Kidney epithelial cell (primary cell): Measurements from ENCODE around the gene SLC30A7. TPM values are rescaled to one million over a fixed set of nuclear protein-coding genes. Genes with fewer than 3 reads are reported as not detected.

Experiments used
- DNase-seq: peaks from one replicate; pipeline ENCODE4 v3.0.0-alpha.2; 2010; ENCODE audit warnings: low read depth
- H3K27me3 ChIP-seq: 2 replicates; pipeline ENCODE4 v1.6.0; 2011; ENCODE audit warnings: low read length; ENCODE audit not compliant: control insufficient read depth, insufficient read depth
- H3K36me3 ChIP-seq: 2 replicates; pipeline ENCODE4 v1.5.1; 2011; ENCODE audit warnings: low read length; ENCODE audit not compliant: control insufficient read depth, insufficient read depth
- H3K4me3 ChIP-seq: 2 replicates; pipeline ENCODE4 v1.5.1; 2011; ENCODE audit warnings: low read depth, mild to moderate bottlenecking, control low read depth, low read length
- CTCF ChIP-seq: IDR thresholded peaks from 2 replicates; pipeline ENCODE4 v1.5.1; 2011; ENCODE audit warnings: mild to moderate bottlenecking, moderate library complexity, low read length, control low read depth, inconsistent platforms; ENCODE audit not compliant: insufficient read depth, poor library complexity, severe bottlenecking
- total RNA-seq: library from RNA; depleted of rRNA; stranded (reverse); fragments of >200 nt; gene quantifications from 2 replicates; pipeline ENCODE4 v1.2.3, GENCODE V29; 2015

Gene SLC30A7
- total RNA-seq, 1 donor from 2014 or later: 40.1 TPM

- no peak for TF ChIP-seq CTCF
- no peak for DNase-seq
- Histone ChIP-seq H3K36me3 (no peaks in the 10 kb centered on the region), H3K27me3 (no peaks in the 10 kb centered on the region), H3K4me3 (no peak overlapping the region)
Observed at GRCh38 chr1:101027194-101027772, 131.4 kb downstream of the SLC30A7 start.

- DNase-seq: no peak
- H3K27me3 ChIP-seq: no peaks in the 10 kb centered on the region
- H3K36me3 ChIP-seq: no peaks in the 10 kb centered on the region
- H3K4me3 ChIP-seq: no peak overlapping the region
- TF ChIP-seq CTCF: no peak
Observed at GRCh38 chr1:101028466-101028865, 132.6 kb downstream of the SLC30A7 start.

- Histone ChIP-seq H3K36me3 (no peaks in the 10 kb centered on the region), H3K4me3 (no peak overlapping the region), H3K27me3 (no peaks in the 10 kb centered on the region)
- no peak for TF ChIP-seq CTCF
- no peak for DNase-seq
Observed at GRCh38 chr1:101029184-101029583, 133.3 kb downstream of the SLC30A7 start.

- DNase-seq: no peak
- Histone ChIP-seq H3K27me3 (no peaks in the 10 kb centered on the region), H3K36me3 (no peaks in the 10 kb centered on the region), H3K4me3 (no peak overlapping the region)
- no peak for TF ChIP-seq CTCF
Observed at GRCh38 chr1:101030881-101031280, 135.0 kb downstream of the SLC30A7 start.

Other genes with a start within 250 kb of the SLC30A7 start
- gene VCAM1, start 176.3 kb upstream of the SLC30A7 start, total RNA-seq: 55.5 and 63.8 TPM in 2 replicates
- gene EXTL2, start 1.2 kb upstream of the SLC30A7 start, total RNA-seq: 10.2 and 10.7 TPM in 2 replicates
- 34.5 and 36.5 TPM in 2 replicates for gene DPH5, start 129.7 kb downstream of the SLC30A7 start, total RNA-seq